NCI-H510A treated with DMSO at 0.1 percent for 48 hours (cell line): ENCODE measurements around the gene SYNJ2.

Source experiments
- DNase-seq: peaks from one replicate; lab custom pipeline; 2025; lab: John Stamatoyannopoulos, UW

The SYNJ2 gene

GRCh38 chr6:158080849-158081656, 99.4 kb downstream of the SYNJ2 start:
- no peak for DNase-seq

- DNase-seq = no peak
Measured at GRCh38 chr6:158081657-158081935, 99.9 kb downstream of the SYNJ2 start.

GRCh38 chr6:158083455-158084325, 102.0 kb downstream of the SYNJ2 start:
- DNase-seq = no peak

- no peak for DNase-seq
Measured at GRCh38 chr6:158085261-158086053, 103.8 kb downstream of the SYNJ2 start.

GRCh38 chr6:158086054-158086503, 104.4 kb downstream of the SYNJ2 start:
- DNase-seq = no peak

GRCh38 chr6:158086504-158087223, 105.0 kb downstream of the SYNJ2 start:
- no peak for DNase-seq

- no peak for DNase-seq
Measured at GRCh38 chr6:158087224-158087867, 105.7 kb downstream of the SYNJ2 start.

GRCh38 chr6:158092806-158093205, 111.1 kb downstream of the SYNJ2 start:
- DNase-seq = no peak

GRCh38 chr6:158095031-158095430, 113.4 kb downstream of the SYNJ2 start:
- DNase-seq = no peak

- DNase-seq = no peak
Measured at GRCh38 chr6:158095671-158096070, 114.0 kb downstream of the SYNJ2 start.

GRCh38 chr6:158103228-158103627, 121.6 kb downstream of the SYNJ2 start:
- no peak for DNase-seq

- no peak for DNase-seq
Measured at GRCh38 chr6:158104696-158105095, 123.0 kb downstream of the SYNJ2 start.

GRCh38 chr6:158109748-158110147, 128.1 kb downstream of the SYNJ2 start:
- DNase-seq = no peak

- DNase-seq = no peak
Measured at GRCh38 chr6:158110986-158111385, 129.3 kb downstream of the SYNJ2 start.

- DNase-seq = no peak
Measured at GRCh38 chr6:158111987-158112386, 130.3 kb downstream of the SYNJ2 start.

- no peak for DNase-seq
Measured at GRCh38 chr6:158113802-158114201, 132.1 kb downstream of the SYNJ2 start.

GRCh38 chr6:158115102-158115501, 133.4 kb downstream of the SYNJ2 start:
- no peak for DNase-seq

- no peak for DNase-seq
Measured at GRCh38 chr6:158115508-158115907, 133.8 kb downstream of the SYNJ2 start.

- no peak for DNase-seq
Measured at GRCh38 chr6:158118886-158119285, 137.2 kb downstream of the SYNJ2 start.

- DNase-seq = no peak
Measured at GRCh38 chr6:158121335-158121734, 139.7 kb downstream of the SYNJ2 start.

- DNase-seq = no peak
Measured at GRCh38 chr6:158122048-158122447, 140.4 kb downstream of the SYNJ2 start.
